Duodenal mucosa (tissue), 2 donors: Measurements from ENCODE around the gene FADS2.

Experiments
- H3K27ac ChIP-seq: one replicate; pipeline ENCODE4 v1.7.0; 2013; ENCODE audit warnings: low read depth, low read length
- H3K27me3 ChIP-seq, 2 donors: one replicate each; pipeline ENCODE4 v1.7.0; 2013; ENCODE audit warnings: low read length in 2 of 2, control low read depth in 1 of 2; ENCODE audit not compliant: insufficient read depth in 2 of 2, control insufficient read depth in 1 of 2
- H3K36me3 ChIP-seq, 2 donors: one replicate each; pipeline ENCODE4 v1.7.0; 2013; ENCODE audit warnings: low read length in 2 of 2, control low read depth in 1 of 2; ENCODE audit not compliant: insufficient read depth in 2 of 2, control insufficient read depth in 1 of 2
- H3K4me1 ChIP-seq, 2 donors: one replicate each; pipeline ENCODE4 v1.7.0; 2013; ENCODE audit warnings: low read length in 2 of 2, control low read depth in 1 of 2; ENCODE audit not compliant: insufficient read depth in 2 of 2, control insufficient read depth in 1 of 2
- H3K4me3 ChIP-seq, 2 donors: one replicate each; pipeline ENCODE4 v1.7.0; 2013; ENCODE audit warnings: low read length in 2 of 2, low read depth in 1 of 2
- H3K9ac ChIP-seq, 2 donors: one replicate each; pipeline ENCODE4 v1.7.0; 2013; ENCODE audit warnings: low read length in 2 of 2, low read depth in 1 of 2
- H3K9me3 ChIP-seq, 2 donors: one replicate each; pipeline ENCODE4 v1.7.0; 2013; ENCODE audit warnings: low read length in 2 of 2, control low read depth in 1 of 2; ENCODE audit not compliant: control insufficient read depth in 1 of 2

The FADS2 gene

GRCh38 chr11:61866958-61867343, 38.9 kb downstream of the FADS2 start:
- Histone ChIP-seq H3K36me3 (peaks cover 0 to 32% of the 10 kb centered on the region in 2 donors), H3K4me3 (no peak overlapping the region), H3K9ac (no peak overlapping the region), H3K4me1 (no peaks in the 10 kb centered on the region), H3K9me3 (no peaks in the 10 kb centered on the region), H3K27me3 (peaks cover 0 to 3% of the 10 kb centered on the region in 2 donors), H3K27ac (no peak overlapping the region)

GRCh38 chr11:61868571-61869428, 40.7 kb downstream of the FADS2 start:
- peaks cover 0 to 20% of the 10 kb centered on the region in 2 donors for H3K36me3 ChIP-seq
- no peak overlapping the region for H3K9ac ChIP-seq
- peaks cover 0 to 3% of the 10 kb centered on the region in 2 donors for H3K27me3 ChIP-seq
- H3K4me3 ChIP-seq, result no peak overlapping the region
- H3K4me1 ChIP-seq, result no peaks in the 10 kb centered on the region
- H3K27ac ChIP-seq, result no peak overlapping the region
- H3K9me3 ChIP-seq, result no peaks in the 10 kb centered on the region

- no peak overlapping the region for H3K27ac ChIP-seq
Observed at GRCh38 chr11:61869429-61869707, 41.3 kb downstream of the FADS2 start.

GRCh38 chr11:61869708-61870451, 41.8 kb downstream of the FADS2 start:
- no peak overlapping the region for H3K4me3 ChIP-seq
- H3K27me3 ChIP-seq, result peaks cover 0 to 3% of the 10 kb centered on the region in 2 donors
- H3K27ac ChIP-seq, result no peak overlapping the region
- H3K9ac ChIP-seq, result no peak overlapping the region
- H3K4me1 ChIP-seq, result no peaks in the 10 kb centered on the region
- H3K9me3 ChIP-seq, result no peaks in the 10 kb centered on the region
- peaks cover 0 to 14% of the 10 kb centered on the region in 2 donors for H3K36me3 ChIP-seq

More at GRCh38 chr11:61869429-61869707, 41.3 kb downstream of the FADS2 start:
- Histone ChIP-seq H3K9me3 (no peaks in the 10 kb centered on the region), H3K4me1 (no peaks in the 10 kb centered on the region), H3K4me3 (no peak overlapping the region), H3K9ac (no peak overlapping the region), H3K36me3 (peaks cover 0 to 17% of the 10 kb centered on the region in 2 donors), H3K27me3 (peaks cover 0 to 3% of the 10 kb centered on the region in 2 donors)

- H3K9me3 ChIP-seq, result no peaks in the 10 kb centered on the region
- no peak overlapping the region for H3K9ac ChIP-seq
- peaks cover 0 to 3% of the 10 kb centered on the region in 2 donors for H3K27me3 ChIP-seq
- H3K36me3 ChIP-seq, result peaks cover 0 to 7% of the 10 kb centered on the region in 2 donors
- H3K4me1 ChIP-seq, result no peaks in the 10 kb centered on the region
- H3K4me3 ChIP-seq, result no peak overlapping the region
- H3K27ac ChIP-seq, result no peak overlapping the region
Observed at GRCh38 chr11:61870541-61871031, 42.5 kb downstream of the FADS2 start.

- Histone ChIP-seq H3K27me3 (peaks cover 0 to 3% of the 10 kb centered on the region in 2 donors), H3K36me3 (peaks cover 0 to 5% of the 10 kb centered on the region in 2 donors), H3K4me1 (no peaks in the 10 kb centered on the region), H3K27ac (no peak overlapping the region), H3K9ac (no peak overlapping the region), H3K9me3 (no peaks in the 10 kb centered on the region), H3K4me3 (peak overlapping the region in 1 of 2 donors; percentile 46)
Observed at GRCh38 chr11:61871158-61871597, 43.1 kb downstream of the FADS2 start.

GRCh38 chr11:61872935-61873565, 45.0 kb downstream of the FADS2 start:
- H3K4me1 ChIP-seq, result no peaks in the 10 kb centered on the region
- H3K36me3 ChIP-seq, result no peaks in the 10 kb centered on the region
- no peak overlapping the region for H3K9ac ChIP-seq
- peaks cover 0 to 3% of the 10 kb centered on the region in 2 donors for H3K27me3 ChIP-seq
- no peaks in the 10 kb centered on the region for H3K9me3 ChIP-seq
- no peak overlapping the region for H3K4me3 ChIP-seq
- no peak overlapping the region for H3K27ac ChIP-seq

GRCh38 chr11:61873588-61874376, 45.7 kb downstream of the FADS2 start:
- no peak overlapping the region for H3K4me3 ChIP-seq
- no peak overlapping the region for H3K9ac ChIP-seq
- H3K9me3 ChIP-seq, result no peaks in the 10 kb centered on the region
- no peak overlapping the region for H3K27ac ChIP-seq
- H3K4me1 ChIP-seq, result no peaks in the 10 kb centered on the region
- H3K36me3 ChIP-seq, result peaks cover 0 to under 1% of the 10 kb centered on the region in 2 donors
- peaks cover 0 to 3% of the 10 kb centered on the region in 2 donors for H3K27me3 ChIP-seq

GRCh38 chr11:61874377-61874809, 46.3 kb downstream of the FADS2 start:
- no peaks in the 10 kb centered on the region for H3K4me1 ChIP-seq
- peaks cover 0 to 3% of the 10 kb centered on the region in 2 donors for H3K27me3 ChIP-seq
- H3K9me3 ChIP-seq, result no peaks in the 10 kb centered on the region
- peaks cover 0 to 4% of the 10 kb centered on the region in 2 donors for H3K36me3 ChIP-seq
- H3K27ac ChIP-seq, result no peak overlapping the region
- no peak overlapping the region for H3K9ac ChIP-seq
- no peak overlapping the region for H3K4me3 ChIP-seq
